A673 (cell line): Measurements from ENCODE around the gene PAPSS1. TPM values are rescaled to one million over a fixed set of nuclear protein-coding genes. Genes with fewer than 3 reads are reported as not detected.

Experiments
- BruUV-seq: library from RNA; stranded (reverse); fragments of 400-500 nt; replicated peaks from 2 replicates; lab custom pipeline; 2021; lab: Mats Ljungman, UMichigan
- CTCF ChIA-PET: fragments of 300-600 bp; sonication (Branson Sonifier 250); formaldehyde crosslinking; loops from one replicate; lab custom pipeline; 2022; ENCODE audit warnings: antibody characterized with exemption; lab: Charles Lee
- POLR2A ChIA-PET: fragments of 300-600 bp; sonication (Branson Sonifier 250); formaldehyde crosslinking; loops from one replicate; lab custom pipeline; 2022; ENCODE audit warnings: antibody characterized with exemption; ENCODE audit not compliant: low non-redundant PET; lab: Charles Lee
- DNase-seq: peaks from one replicate; pipeline ENCODE4 v3.0.0-alpha.2; 2015; ENCODE audit warnings: low spot score
- H3K27ac ChIP-seq: fragments of 200-600 bp; sonication (generic); 2 replicates; pipeline ENCODE4 v1.5.1; 2016; ENCODE audit warnings: mixed run types, low read depth, mild to moderate bottlenecking, mixed read lengths, antibody characterized with exemption, low read length; ENCODE audit not compliant: poor library complexity, severe bottlenecking
- H3K27me3 ChIP-seq: fragments of 200-600 bp; sonication (generic); replicated peaks from 2 replicates; pipeline ENCODE4 v1.6.1; 2017; ENCODE audit warnings: mixed run types, low read depth, mild to moderate bottlenecking, mixed read lengths, antibody characterized with exemption, low read length; ENCODE audit not compliant: insufficient read depth, poor library complexity
- H3K36me3 ChIP-seq: fragments of 200-600 bp; sonication (generic); 2 replicates; pipeline ENCODE4 v1.6.1; 2016; ENCODE audit warnings: mixed run types, mild to moderate bottlenecking, mixed read lengths, antibody characterized with exemption, low read length; ENCODE audit not compliant: insufficient read depth, poor library complexity, severe bottlenecking
- H3K4me1 ChIP-seq: fragments of 200-600 bp; sonication (generic); 2 replicates; pipeline ENCODE4 v1.6.1; 2017; ENCODE audit warnings: mixed run types, mild to moderate bottlenecking, mixed read lengths, antibody characterized with exemption, low read length; ENCODE audit not compliant: insufficient read depth, poor library complexity, severe bottlenecking
- H3K4me3 ChIP-seq: fragments of 200-600 bp; sonication (generic); 2 replicates; pipeline ENCODE4 v1.5.1; 2016; ENCODE audit warnings: low read depth, mixed run types, mild to moderate bottlenecking, mixed read lengths, low read length; ENCODE audit not compliant: poor library complexity, severe bottlenecking
- H3K9me3 ChIP-seq: fragments of 200-600 bp; sonication (generic); 2 replicates; pipeline ENCODE4 v1.6.1; 2016; ENCODE audit warnings: mixed run types, low read depth, mild to moderate bottlenecking, mixed read lengths, antibody characterized with exemption, low read length; ENCODE audit not compliant: poor library complexity, severe bottlenecking
- EZH2 ChIP-seq: fragments of 200-600 bp; sonication (generic); IDR thresholded peaks from 2 replicates; pipeline ENCODE4 v1.6.1; 2017; ENCODE audit warnings: borderline replicate concordance, low read depth, mild to moderate bottlenecking, mixed read lengths, antibody characterized with exemption, low read length; ENCODE audit not compliant: poor library complexity, severe bottlenecking
- intact Hi-C: fragments of 100-400 bp; cut with micrococcal nuclease; formaldehyde crosslinking; loops from one replicate; pipeline ENCODE4 v1.10.0; 2022; ENCODE audit not compliant: unreplicated experiment
- total RNA-seq: library from RNA; stranded (reverse); gene quantifications from 2 replicates; pipeline ENCODE4 v1.2.3, GENCODE V29; 2021
- TF ChIP-seq, protein P1 (sequence below): fragments of 300-800, 200-600 bp; sonication (generic); conservative IDR thresholded peaks from 2 replicates; pipeline ENCODE4 v1.5.1; 2017; ENCODE audit warnings: low read depth, mild to moderate bottlenecking, antibody characterized with exemption, low read length, moderate library complexity, mixed read lengths

Gene PAPSS1
- total RNA-seq, 1 experiment from 2014 or later, result 150 TPM

DNA sequence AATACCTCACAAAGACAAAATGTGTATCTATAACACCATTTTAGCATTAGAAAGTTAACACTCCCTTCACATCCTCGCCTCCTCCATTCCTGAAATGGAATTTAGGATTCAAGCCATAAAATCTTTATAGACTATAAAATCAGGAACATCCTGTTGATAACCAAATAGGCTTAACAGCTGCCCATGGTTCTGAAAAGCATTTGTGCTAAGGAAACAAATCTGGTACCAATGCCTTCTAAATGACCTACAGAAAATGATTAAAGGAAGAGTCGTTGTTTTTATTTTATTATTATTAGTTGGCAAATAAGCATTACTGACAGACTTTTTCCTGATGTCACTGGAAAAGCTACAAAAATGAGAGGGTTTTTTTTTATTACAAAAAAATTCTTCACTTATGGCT, 79.8 kb downstream of the PAPSS1 start:
- BruUV-seq, result no TSS peak
- TF ChIP-seq, protein P1, sequence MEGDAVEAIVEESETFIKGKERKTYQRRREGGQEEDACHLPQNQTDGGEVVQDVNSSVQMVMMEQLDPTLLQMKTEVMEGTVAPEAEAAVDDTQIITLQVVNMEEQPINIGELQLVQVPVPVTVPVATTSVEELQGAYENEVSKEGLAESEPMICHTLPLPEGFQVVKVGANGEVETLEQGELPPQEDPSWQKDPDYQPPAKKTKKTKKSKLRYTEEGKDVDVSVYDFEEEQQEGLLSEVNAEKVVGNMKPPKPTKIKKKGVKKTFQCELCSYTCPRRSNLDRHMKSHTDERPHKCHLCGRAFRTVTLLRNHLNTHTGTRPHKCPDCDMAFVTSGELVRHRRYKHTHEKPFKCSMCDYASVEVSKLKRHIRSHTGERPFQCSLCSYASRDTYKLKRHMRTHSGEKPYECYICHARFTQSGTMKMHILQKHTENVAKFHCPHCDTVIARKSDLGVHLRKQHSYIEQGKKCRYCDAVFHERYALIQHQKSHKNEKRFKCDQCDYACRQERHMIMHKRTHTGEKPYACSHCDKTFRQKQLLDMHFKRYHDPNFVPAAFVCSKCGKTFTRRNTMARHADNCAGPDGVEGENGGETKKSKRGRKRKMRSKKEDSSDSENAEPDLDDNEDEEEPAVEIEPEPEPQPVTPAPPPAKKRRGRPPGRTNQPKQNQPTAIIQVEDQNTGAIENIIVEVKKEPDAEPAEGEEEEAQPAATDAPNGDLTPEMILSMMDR, result no peak
- no peak for TF ChIP-seq EZH2
- CTCF ChIA-PET, result interaction anchor here (0.5 kb wide), 1 partner anchor 43 kb away, joined by 3 read pairs; no protein-coding TSS in a partner anchor
- Histone ChIP-seq H3K36me3 (peaks cover 6% of the 10 kb centered on the region), H3K4me1 (peaks cover 18% of the 10 kb centered on the region), H3K4me3 (no peak overlapping the region), H3K27me3 (no peaks in the 10 kb centered on the region), H3K27ac (no peak overlapping the region), H3K9me3 (no peaks in the 10 kb centered on the region)
- intact Hi-C loops, result no loop called here
- POLR2A ChIA-PET, result no interaction called here
- peak; percentile 33 for DNase-seq

DNA sequence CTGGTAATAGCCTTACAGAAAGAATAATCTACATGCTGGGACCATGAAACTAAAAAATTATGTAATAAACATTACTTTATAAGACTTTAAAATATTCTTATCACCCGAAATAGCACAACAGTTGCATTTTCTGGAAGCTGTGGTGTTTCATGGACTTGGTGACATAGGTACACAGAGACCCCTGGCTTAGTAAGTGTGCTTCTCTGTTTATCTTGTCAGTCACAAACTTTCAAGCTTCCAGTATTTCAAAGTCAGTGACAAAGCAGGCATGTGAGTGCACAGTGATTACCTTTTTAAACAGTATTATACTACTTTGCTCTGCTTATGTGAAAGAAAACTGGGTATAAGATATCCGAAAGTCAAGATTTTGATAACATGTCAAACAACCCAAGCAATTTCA, 84.3 kb downstream of the PAPSS1 start:
- Histone ChIP-seq H3K36me3 (peaks cover 9% of the 10 kb centered on the region), H3K9me3 (no peaks in the 10 kb centered on the region), H3K27me3 (no peaks in the 10 kb centered on the region), H3K27ac (no peak overlapping the region), H3K4me1 (peaks cover 9% of the 10 kb centered on the region), H3K4me3 (no peak overlapping the region)
- BruUV-seq, result no TSS peak
- ChIA-PET POLR2A (no interaction called here), CTCF (no interaction called here)
- DNase-seq, result no peak
- intact Hi-C loops, result no loop called here
- TF ChIP-seq, protein P1, result no peak
- TF ChIP-seq EZH2, result no peak

DNA sequence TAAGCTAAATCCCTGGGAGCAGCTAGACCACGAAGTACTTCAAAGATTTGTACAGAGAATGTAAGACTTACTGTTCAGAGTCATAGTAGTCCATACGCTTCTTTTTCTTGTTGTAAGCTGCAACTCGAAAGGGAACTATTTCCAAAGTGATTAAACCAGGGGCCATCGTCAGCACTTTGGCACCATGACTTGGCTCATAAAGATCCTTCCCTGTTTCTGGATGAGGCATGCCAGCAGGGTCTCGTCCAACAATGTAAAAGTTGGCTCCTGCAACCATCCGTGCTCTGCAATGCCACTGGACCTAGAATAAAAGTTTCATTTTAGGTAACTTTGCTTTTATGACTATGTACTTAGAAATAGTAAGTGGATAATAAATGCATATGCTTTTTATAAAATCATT, 88.5 kb downstream of the PAPSS1 start:
- H3K27me3 ChIP-seq, result no peaks in the 10 kb centered on the region
- ChIA-PET POLR2A (interaction anchor here (0.7 kb wide), 1 partner anchor 481 kb away, joined by 3 read pairs; no protein-coding TSS in a partner anchor), CTCF (no interaction called here)
- TF ChIP-seq, protein P1, result no peak
- TF ChIP-seq EZH2, result no peak
- BruUV-seq, result no TSS peak
- no peaks in the 10 kb centered on the region for H3K4me1 ChIP-seq
- no peak overlapping the region for H3K27ac ChIP-seq
- H3K36me3 ChIP-seq, result peaks cover 14% of the 10 kb centered on the region
- no peaks in the 10 kb centered on the region for H3K9me3 ChIP-seq
- intact Hi-C loops, result no loop called here
- H3K4me3 ChIP-seq, result no peak overlapping the region
- DNase-seq, result no peak
